ENCODE data around the gene DALRD3.

Gene DALRD3

GRCh38 chr3:48991851-48992545 lies 26.4 kb downstream of the DALRD3 start:
- Histone ChIP-seq H2AFZ (ENCODE audit: low read depth, low read length) (no peak overlapping the region), H3K4me3 (ENCODE audit: low read length) (no peak overlapping the region), H3K27ac (ENCODE audit: low read length) (no peak overlapping the region), H3K9ac (ENCODE audit: low read length) (no peak overlapping the region), H3K27me3 (ENCODE audit: low read depth, low read length) (no peaks in the 10 kb centered on the region), H4K20me1 (ENCODE audit: insufficient read depth, low read length) (no peaks in the 10 kb centered on the region), H3K4me1 (ENCODE audit: low read length) (peaks cover 15% of the 10 kb centered on the region), H3K9me3 (ENCODE audit: insufficient read depth, low read length) (no peaks in the 10 kb centered on the region), H3K36me3 (replicated peaks; ENCODE audit: low read depth, low read length) (peaks cover 10% of the 10 kb centered on the region), H3K79me2 (ENCODE audit: low read length) (peaks cover 36% of the 10 kb centered on the region), H3K4me2 (ENCODE audit: low read length) (peak overlapping the region; percentile 95)
- TF ChIP-seq CTCF (IDR thresholded peaks at IDR 0.05; ENCODE audit: low read depth, low read length) (no peak), EZH2phosphoT487 (IDR thresholded peaks at IDR 0.05; ENCODE audit: low read depth) (no peak)

- H3K79me2 ChIP-seq (ENCODE audit: low read length), result peaks cover 36% of the 10 kb centered on the region
- peak overlapping the region; percentile 57 for H3K27ac ChIP-seq (ENCODE audit: low read length)
- peak overlapping the region; percentile 86 for H3K9ac ChIP-seq (ENCODE audit: low read length)
- H3K4me3 ChIP-seq (ENCODE audit: low read length), result peak overlapping the region; percentile 81
- no peak for TF ChIP-seq EZH2phosphoT487 (IDR thresholded peaks at IDR 0.05; ENCODE audit: low read depth)
- H3K4me1 ChIP-seq (ENCODE audit: low read length), result peaks cover 15% of the 10 kb centered on the region
- H3K36me3 ChIP-seq (replicated peaks; ENCODE audit: low read depth, low read length), result peaks cover 10% of the 10 kb centered on the region
- H2AFZ ChIP-seq (ENCODE audit: low read depth, low read length), result peak overlapping the region; percentile 64
- no peaks in the 10 kb centered on the region for H3K9me3 ChIP-seq (ENCODE audit: insufficient read depth, low read length)
- peak overlapping the region; percentile 95 for H3K4me2 ChIP-seq (ENCODE audit: low read length)
- no peaks in the 10 kb centered on the region for H4K20me1 ChIP-seq (ENCODE audit: insufficient read depth, low read length)
- H3K27me3 ChIP-seq (ENCODE audit: low read depth, low read length), result no peaks in the 10 kb centered on the region
These were observed 27.5 kb downstream of the DALRD3 start for GRCh38 chr3:48990636-48991469.

GRCh38 chr3:48989796-48990635 lies 28.4 kb downstream of the DALRD3 start, which contains the start of gene P4HTM:
TSS of gene P4HTM (plus strand) at chr3:48990241. CDS start at chr3:48990257, 16 bp downstream.
- Histone ChIP-seq H3K9ac (ENCODE audit: low read length) (peak within 1 kb of the TSS; percentile 86), H3K4me1 (ENCODE audit: low read length) (peaks cover 15% of the 10 kb centered on the region), H3K36me3 (replicated peaks; ENCODE audit: low read depth, low read length) (peaks cover 12% of the 10 kb centered on the region), H3K9me3 (ENCODE audit: insufficient read depth, low read length) (no peaks in the 10 kb centered on the region), H3K27ac (ENCODE audit: low read length) (peak within 1 kb of the TSS; percentile 57), H3K79me2 (ENCODE audit: low read length) (peaks cover 36% of the 10 kb centered on the region), H3K27me3 (ENCODE audit: low read depth, low read length) (no peaks in the 10 kb centered on the region), H2AFZ (ENCODE audit: low read depth, low read length) (peak within 1 kb of the TSS; percentile 64), H4K20me1 (ENCODE audit: insufficient read depth, low read length) (no peaks in the 10 kb centered on the region), H3K4me3 (ENCODE audit: low read length) (peak within 1 kb of the TSS; percentile 81), H3K4me2 (ENCODE audit: low read length) (peak within 1 kb of the TSS; percentile 95)
- no peak for TF ChIP-seq EZH2phosphoT487 (IDR thresholded peaks at IDR 0.05; ENCODE audit: low read depth)
- TF ChIP-seq CTCF (IDR thresholded peaks at IDR 0.05; ENCODE audit: low read depth, low read length), result peak; percentile 50

GRCh38 chr3:48989126-48989795 lies 29.1 kb downstream of the DALRD3 start:
- Histone ChIP-seq H3K4me1 (ENCODE audit: low read length) (peaks cover 15% of the 10 kb centered on the region), H4K20me1 (ENCODE audit: insufficient read depth, low read length) (no peaks in the 10 kb centered on the region), H3K4me2 (ENCODE audit: low read length) (peak overlapping the region; percentile 95), H3K4me3 (ENCODE audit: low read length) (peak overlapping the region; percentile 81), H3K9me3 (ENCODE audit: insufficient read depth, low read length) (no peaks in the 10 kb centered on the region), H2AFZ (ENCODE audit: low read depth, low read length) (peak overlapping the region; percentile 59; the same call in 1 of the 2 replicates), H3K9ac (ENCODE audit: low read length) (peak overlapping the region; percentile 86), H3K79me2 (ENCODE audit: low read length) (peaks cover 36% of the 10 kb centered on the region), H3K27me3 (ENCODE audit: low read depth, low read length) (no peaks in the 10 kb centered on the region), H3K36me3 (replicated peaks; ENCODE audit: low read depth, low read length) (peaks cover 18% of the 10 kb centered on the region), H3K27ac (ENCODE audit: low read length) (peak overlapping the region; percentile 57)
- TF ChIP-seq CTCF (IDR thresholded peaks at IDR 0.05; ENCODE audit: low read depth, low read length), result no peak
- TF ChIP-seq EZH2phosphoT487 (IDR thresholded peaks at IDR 0.05; ENCODE audit: low read depth), result no peak

All from OCI-LY3 (cell line).